NB4 (cell line): Measurements from ENCODE around the gene MACROD2.
"Not testable (repeated sequence)": the region's sequence is repeated elsewhere in the genome, so short reads cannot be mapped to it uniquely, and the experiment has no call there.

ENCODE experiments used
- DNase-seq: peaks from one replicate; pipeline ENCODE4 v3.0.0; 2010; ENCODE audit warnings: low read depth
- H3K4me3 ChIP-seq: one replicate; pipeline ENCODE4 v1.5.1; 2011; ENCODE audit warnings: mild to moderate bottlenecking, low read depth, low read length, moderate library complexity
- CTCF ChIP-seq: IDR thresholded peaks from one replicate; pipeline ENCODE4 v1.5.1; 2012; ENCODE audit warnings: low read depth, low read length
- MAX ChIP-seq: IDR thresholded peaks from 2 replicates; pipeline ENCODE4 v1.6.1; 2011; ENCODE audit warnings: low read depth, low read length
- MYC ChIP-seq: IDR thresholded peaks from 2 replicates; pipeline ENCODE4 v1.6.1; 2011; ENCODE audit warnings: low read depth, low read length
- POLR2A ChIP-seq: IDR thresholded peaks from 2 replicates; pipeline ENCODE4 v1.6.1; 2011; ENCODE audit warnings: mild to moderate bottlenecking; ENCODE audit not compliant: insufficient read length; ENCODE audit errors: extremely low read depth

The MACROD2 gene

GRCh38 chr20:15187612-15188011 is 1192.3 kb downstream of the MACROD2 start:
- no peak for DNase-seq
- TF ChIP-seq MAX, result no peak
- TF ChIP-seq POLR2A, result no peak
- TF ChIP-seq CTCF, result no peak
- no peak for TF ChIP-seq MYC
- H3K4me3 ChIP-seq, result no peak overlapping the region

GRCh38 chr20:15188415-15188814 is 1193.1 kb downstream of the MACROD2 start:
- TF ChIP-seq MAX (no peak), POLR2A (no peak), MYC (no peak), CTCF (no peak)
- no peak overlapping the region for H3K4me3 ChIP-seq
- no peak for DNase-seq

- H3K4me3 ChIP-seq, result no peak overlapping the region
- DNase-seq, result no peak
- no peak for TF ChIP-seq MAX
- no peak for TF ChIP-seq CTCF
Observed at GRCh38 chr20:15191082-15191723, 1195.9 kb downstream of the MACROD2 start.

GRCh38 chr20:15195378-15195777 is 1200.1 kb downstream of the MACROD2 start:
- no peak for DNase-seq
- TF ChIP-seq POLR2A, result no peak
- no peak for TF ChIP-seq MAX
- no peak for TF ChIP-seq MYC
- TF ChIP-seq CTCF, result no peak

GRCh38 chr20:15196547-15197255 is 1201.4 kb downstream of the MACROD2 start:
- TF ChIP-seq CTCF (no peak), POLR2A (no peak), MAX (no peak), MYC (no peak)
- no peak for DNase-seq
- H3K4me3 ChIP-seq, result no peak overlapping the region

More at GRCh38 chr20:15195378-15195777, 1200.1 kb downstream of the MACROD2 start:
- H3K4me3 ChIP-seq, result no peak overlapping the region

- DNase-seq, H3K4me3 ChIP-seq: not testable (repeated sequence)
Observed at GRCh38 chr20:15198017-15198416, 1202.7 kb downstream of the MACROD2 start.
